ENCODE results near the gene VPS36. TPM values are rescaled to one million over a fixed set of nuclear protein-coding genes. Genes with fewer than 3 reads are reported as not detected.

The VPS36 gene
- total and polyA plus RNA-seq, 9 of the 15 experiments (the other 6 are each of a cell fraction or from before 2014, with no cell fraction given), result 8.4 to 30.6 (median 23.7) TPM

- no peaks in the 10 kb centered on the region for H3K9me3 ChIP-seq (replicated peaks; ENCODE audit: control insufficient read depth, insufficient read depth, low read depth, low read length)
- BruUV-seq (replicated peaks), result no TSS peak
- H3K4me3 ChIP-seq, result no peak overlapping the region
- ChIA-PET CTCF (ENCODE audit: low intra/inter-chr PET ratio) (no interaction called here), POLR2A (interaction anchor here (1.5 kb wide), 1 partner anchor 15 kb away, joined by 4 read pairs; no protein-coding TSS in a partner anchor)
- in situ Hi-C loops (cut with MboI) (no loop called here), intact Hi-C loops (cut with micrococcal nuclease) (no loop called here)
- no peak overlapping the region for H2AFZ ChIP-seq (ENCODE audit: low read depth, low read length)
- H3K27ac ChIP-seq (ENCODE audit: extremely low read depth, low read depth, low read length), result no peak overlapping the region
- no peak for FAIRE-seq
- H3K9me1 ChIP-seq (ENCODE audit: control insufficient read depth, insufficient read depth, low read length), result no peaks in the 10 kb centered on the region
- no peak for ATAC-seq
- no peaks in the 10 kb centered on the region for H3K4me1 ChIP-seq (replicated peaks in 1 of 2; ENCODE audit: control insufficient read depth in 2 of 2, insufficient read depth in 2 of 2, low read length in 2 of 2)
- no peaks in the 10 kb centered on the region for H3K79me2 ChIP-seq (ENCODE audit: control insufficient read depth, insufficient read depth, low read length)
- H4K20me1 ChIP-seq (replicated peaks; ENCODE audit: control insufficient read depth, insufficient read depth, low read length), result no peaks in the 10 kb centered on the region
- H3K36me3 ChIP-seq (ENCODE audit: control insufficient read depth, insufficient read depth, low read length), result peaks cover 4% of the 10 kb centered on the region; the same call in 1 of the 3 replicates
- DNase-seq (ENCODE audit: extremely low read depth in 1 of 4, low spot score in 3 of 4), result no peak
- WGBS (ENCODE audit: insufficient coverage, low coverage, missing lambda C conversion rate), result 25% methylated on average over 4 of the region's 4 CpGs
- H3K27me3 ChIP-seq (ENCODE audit: control insufficient read depth in 2 of 2, insufficient read depth in 2 of 2, low read length in 2 of 2), result no peaks in the 10 kb centered on the region; a peak in 1 of 5 replicates
- no peak overlapping the region for H3K4me2 ChIP-seq (ENCODE audit: insufficient read depth, low read length)
- H3K9ac ChIP-seq (ENCODE audit: insufficient read depth in 1 of 2, low read depth in 2 of 2, low read length in 2 of 2), result no peak overlapping the region
- TF ChIP-seq ZNF780A (CRISPR knock-in tag; IDR thresholded peaks at IDR 0.05) (no peak), C11orf30 (IDR thresholded peaks at IDR 0.05; ENCODE audit: low read depth) (no peak), ZNF398 (CRISPR knock-in tag; IDR thresholded peaks at IDR 0.05) (no peak), RBM17 (IDR thresholded peaks at IDR 0.05; ENCODE audit: borderline replicate concordance, low read depth, low read length) (no peak), BRF2 (IDR thresholded peaks at IDR 0.05; ENCODE audit: borderline replicate concordance, insufficient read depth, insufficient read length) (no peak), NUFIP1 (IDR thresholded peaks at IDR 0.05; ENCODE audit: partially characterized antibody) (no peak), GABPB2 (CRISPR knock-in tag; conservative IDR thresholded peaks at IDR 0.05) (no peak), CCAR2 (IDR thresholded peaks at IDR 0.05; ENCODE audit: low read depth, low read length) (no peak), MECOM (CRISPR knock-in tag; IDR thresholded peaks at IDR 0.05) (no peak), MAFK (IDR thresholded peaks at IDR 0.05; ENCODE audit: low read length) (no peak), ELF1 (tag; IDR thresholded peaks at IDR 0.05) (no peak), ZNF589 (CRISPR knock-in tag; IDR thresholded peaks at IDR 0.05; ENCODE audit: low read depth) (no peak), ZNF785 (CRISPR knock-in tag; IDR thresholded peaks at IDR 0.05) (no peak)
Observed at GRCh38 chr13:52406629-52407028, 43.8 kb downstream of the VPS36 start.
